ENCODE measurements around the gene KIAA1755. TPM values are rescaled to one million over a fixed set of nuclear protein-coding genes. Genes with fewer than 3 reads are reported as not detected.
"Not testable (repeated sequence)": the region's sequence is repeated elsewhere in the genome, so short reads cannot be mapped to it uniquely, and the experiment has no call there.

The KIAA1755 gene
- total RNA-seq, 1 donor from 2014 or later, result not detected

DNA sequence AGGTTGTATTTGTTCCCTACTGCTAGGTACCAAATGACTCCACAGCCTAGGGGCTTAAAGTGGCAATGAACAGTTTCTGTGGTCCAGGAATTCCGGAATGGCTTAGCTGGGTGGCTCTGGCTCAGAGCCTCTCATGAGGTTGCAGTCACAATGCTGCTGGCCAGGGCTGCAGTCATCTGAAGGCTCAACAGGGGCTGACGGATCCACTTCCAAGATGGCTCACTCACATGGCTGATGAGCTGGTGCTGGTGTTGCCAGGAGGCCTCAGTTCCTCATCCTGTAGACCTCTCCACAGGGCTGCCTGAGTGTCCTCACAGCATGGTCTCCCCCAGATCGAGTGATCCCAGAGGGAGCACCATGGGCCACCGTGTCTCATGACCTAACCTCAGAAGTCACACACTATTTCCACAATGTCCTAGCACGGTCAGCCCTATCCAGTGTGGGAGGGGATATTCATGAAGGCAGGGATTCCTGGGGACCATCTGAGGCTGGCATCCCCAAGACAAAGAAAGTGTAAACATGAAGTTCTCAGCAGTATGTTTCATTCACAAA, 24.4 kb upstream of the KIAA1755 start:
- no peak for DNase-seq (ENCODE audit: low read depth)

DNA sequence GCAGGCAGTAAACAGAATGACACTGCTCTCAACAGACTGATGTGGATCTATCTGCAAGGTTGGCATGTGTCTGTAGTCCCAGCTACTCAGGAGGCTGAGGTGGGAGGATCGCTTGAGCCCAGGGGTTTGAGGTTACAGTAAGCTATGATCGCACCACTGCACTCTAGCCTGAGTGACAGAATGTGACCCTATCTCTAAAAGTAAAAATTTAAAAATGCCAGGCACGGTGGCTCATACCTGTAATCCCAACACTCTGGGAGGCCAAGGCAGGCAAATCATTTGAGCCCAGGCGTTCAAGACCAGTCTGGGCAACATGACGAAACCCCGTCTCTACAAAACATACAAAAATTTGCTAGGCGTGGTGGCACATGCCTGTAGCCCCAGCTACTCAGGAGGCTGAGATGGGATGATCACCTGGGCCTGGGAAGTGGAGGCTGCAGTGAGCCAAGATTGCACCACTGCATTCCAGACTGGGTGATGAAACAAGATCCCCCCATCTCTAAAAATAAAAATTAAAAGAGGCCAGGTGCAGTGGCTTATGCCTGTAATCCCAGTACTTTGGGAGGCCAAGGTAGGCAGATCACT, 23.6 kb upstream of the KIAA1755 start:
- H3K27me3 ChIP-seq (ENCODE audit: control insufficient read depth, insufficient read depth, low read length); H3K4me3 ChIP-seq (ENCODE audit: low read depth, low read length); H3K36me3 ChIP-seq (ENCODE audit: control insufficient read depth, insufficient read depth, low read length); FAIRE-seq: not testable (repeated sequence)
- DNase-seq (ENCODE audit: low read depth), result peak; percentile 39

More for the DNA sequence above, 24.4 kb upstream of the KIAA1755 start:
- no peaks in the 10 kb centered on the region for H3K36me3 ChIP-seq (ENCODE audit: control insufficient read depth, insufficient read depth, low read length)
- no peak for FAIRE-seq
- H3K4me3 ChIP-seq (ENCODE audit: low read depth, low read length), result no peak overlapping the region
- no peaks in the 10 kb centered on the region for H3K27me3 ChIP-seq (ENCODE audit: control insufficient read depth, insufficient read depth, low read length)
- TF ChIP-seq, protein P1, sequence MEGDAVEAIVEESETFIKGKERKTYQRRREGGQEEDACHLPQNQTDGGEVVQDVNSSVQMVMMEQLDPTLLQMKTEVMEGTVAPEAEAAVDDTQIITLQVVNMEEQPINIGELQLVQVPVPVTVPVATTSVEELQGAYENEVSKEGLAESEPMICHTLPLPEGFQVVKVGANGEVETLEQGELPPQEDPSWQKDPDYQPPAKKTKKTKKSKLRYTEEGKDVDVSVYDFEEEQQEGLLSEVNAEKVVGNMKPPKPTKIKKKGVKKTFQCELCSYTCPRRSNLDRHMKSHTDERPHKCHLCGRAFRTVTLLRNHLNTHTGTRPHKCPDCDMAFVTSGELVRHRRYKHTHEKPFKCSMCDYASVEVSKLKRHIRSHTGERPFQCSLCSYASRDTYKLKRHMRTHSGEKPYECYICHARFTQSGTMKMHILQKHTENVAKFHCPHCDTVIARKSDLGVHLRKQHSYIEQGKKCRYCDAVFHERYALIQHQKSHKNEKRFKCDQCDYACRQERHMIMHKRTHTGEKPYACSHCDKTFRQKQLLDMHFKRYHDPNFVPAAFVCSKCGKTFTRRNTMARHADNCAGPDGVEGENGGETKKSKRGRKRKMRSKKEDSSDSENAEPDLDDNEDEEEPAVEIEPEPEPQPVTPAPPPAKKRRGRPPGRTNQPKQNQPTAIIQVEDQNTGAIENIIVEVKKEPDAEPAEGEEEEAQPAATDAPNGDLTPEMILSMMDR (IDR thresholded peaks at IDR 0.05; ENCODE audit: insufficient read depth, low read length, severe bottlenecking), result no peak

DNA sequence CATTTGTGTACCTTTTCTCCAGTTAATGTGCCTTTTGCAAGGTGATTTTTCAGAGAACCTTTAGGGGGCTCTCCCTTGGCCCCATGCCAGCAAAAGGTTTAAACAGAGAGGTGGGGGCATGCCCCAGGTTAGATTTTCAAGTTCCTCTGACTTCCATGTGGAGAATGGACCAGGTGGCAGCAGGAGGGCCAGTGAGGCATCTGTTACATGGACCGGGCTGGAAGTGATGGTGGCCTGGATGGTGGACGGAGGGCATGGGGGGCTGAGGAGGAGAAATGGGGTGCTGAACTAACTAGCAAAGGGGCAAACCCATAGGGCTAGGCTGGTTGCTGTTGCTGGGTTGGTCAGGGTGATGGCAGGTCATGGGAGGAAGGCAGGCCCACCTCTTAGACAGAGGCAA, 22.7 kb upstream of the KIAA1755 start:
- Histone ChIP-seq H3K36me3 (ENCODE audit: control insufficient read depth, insufficient read depth, low read length) (no peaks in the 10 kb centered on the region), H3K27me3 (ENCODE audit: control insufficient read depth, insufficient read depth, low read length) (no peaks in the 10 kb centered on the region), H3K4me3 (ENCODE audit: low read depth, low read length) (no peak overlapping the region)
- TF ChIP-seq, protein P1 (IDR thresholded peaks at IDR 0.05; ENCODE audit: insufficient read depth, low read length, severe bottlenecking), result no peak
- DNase-seq (ENCODE audit: low read depth) (no peak), FAIRE-seq (no peak)

DNA sequence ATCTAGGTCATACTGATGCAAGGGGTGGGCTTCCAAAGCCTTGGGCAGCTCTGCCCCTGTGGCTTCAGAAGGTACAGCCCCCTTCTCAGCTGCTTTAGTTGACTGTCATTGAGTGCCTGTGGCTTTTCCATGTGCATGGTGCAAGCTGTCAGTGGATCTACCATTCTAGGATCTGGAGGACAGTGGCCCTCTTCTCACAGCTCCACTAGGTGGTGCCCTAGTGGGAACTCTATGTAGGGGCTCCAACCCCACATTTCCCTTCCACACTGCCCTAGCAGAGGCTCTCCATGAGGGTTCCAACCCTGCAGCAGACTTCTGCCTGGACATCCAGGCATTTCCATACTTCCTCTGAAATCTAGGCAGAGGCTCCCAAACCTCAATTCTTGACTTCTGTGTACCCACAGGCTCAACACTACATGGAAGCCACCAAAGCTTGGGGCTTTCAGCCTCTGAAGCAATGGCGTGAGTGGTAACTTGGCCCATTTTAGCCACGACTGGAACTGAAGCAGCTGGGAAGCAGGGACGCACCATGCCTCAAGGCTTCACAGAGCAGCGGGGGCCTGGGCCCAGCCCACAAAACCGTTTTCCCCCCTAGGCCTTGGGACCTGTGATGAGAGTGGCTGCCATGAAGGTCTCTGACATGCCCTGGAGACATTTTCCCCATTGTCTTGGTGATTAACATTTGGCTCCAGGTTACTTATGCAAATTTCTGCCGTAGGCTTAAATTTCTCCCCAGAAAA, 20.8 kb upstream of the KIAA1755 start:
- H3K4me3 ChIP-seq (ENCODE audit: low read depth, low read length); FAIRE-seq; DNase-seq (ENCODE audit: low read depth); H3K36me3 ChIP-seq (ENCODE audit: control insufficient read depth, insufficient read depth, low read length); H3K27me3 ChIP-seq (ENCODE audit: control insufficient read depth, insufficient read depth, low read length): not testable (repeated sequence)

DNA sequence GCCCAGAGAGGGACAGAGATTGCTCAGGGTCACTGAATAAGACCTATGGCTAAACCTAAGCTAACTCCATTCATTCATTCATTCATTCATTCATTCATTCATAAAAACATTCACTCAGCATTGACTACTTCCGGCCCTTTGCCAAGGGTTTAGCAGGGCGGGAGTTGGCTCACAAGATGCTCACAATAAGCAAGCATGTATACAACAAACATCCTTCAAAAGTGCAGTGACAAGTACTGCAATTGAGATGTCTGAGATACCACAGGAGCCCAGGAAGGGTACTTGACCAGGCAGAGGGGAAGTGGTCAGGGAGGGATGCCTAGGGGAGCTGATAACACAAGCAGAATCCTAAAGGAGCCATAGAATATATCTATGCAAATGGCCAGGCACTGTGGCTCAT, 18.2 kb upstream of the KIAA1755 start:
- TF ChIP-seq, protein P1 (IDR thresholded peaks at IDR 0.05; ENCODE audit: insufficient read depth, low read length, severe bottlenecking), result no peak
- Histone ChIP-seq H3K27me3 (ENCODE audit: control insufficient read depth, insufficient read depth, low read length) (no peaks in the 10 kb centered on the region), H3K4me3 (ENCODE audit: low read depth, low read length) (no peak overlapping the region), H3K36me3 (ENCODE audit: control insufficient read depth, insufficient read depth, low read length) (no peaks in the 10 kb centered on the region)
- DNase-seq (ENCODE audit: low read depth), result no peak
- FAIRE-seq, result no peak

DNA sequence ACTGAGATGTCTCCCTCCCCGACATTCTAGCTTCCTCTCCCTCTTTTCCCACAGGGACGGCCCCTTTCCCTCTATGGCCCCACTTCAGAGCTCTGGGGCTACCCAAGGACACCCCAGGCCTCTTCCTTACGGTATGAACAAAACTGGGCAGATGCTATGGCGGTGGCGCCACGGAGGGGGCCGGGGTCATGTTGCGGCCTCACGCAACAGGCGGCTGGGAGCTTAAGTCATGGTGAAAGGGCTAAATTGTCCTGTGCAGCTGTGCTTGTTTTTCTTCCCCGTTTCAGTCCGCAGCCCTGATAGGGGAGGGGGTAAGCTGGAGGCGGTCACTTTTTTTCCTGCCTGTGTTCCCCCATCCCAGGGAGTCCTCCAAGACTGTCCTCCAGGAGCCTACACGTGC, 17.6 kb upstream of the KIAA1755 start:
- FAIRE-seq, result no peak
- Histone ChIP-seq H3K36me3 (ENCODE audit: control insufficient read depth, insufficient read depth, low read length) (no peaks in the 10 kb centered on the region), H3K27me3 (ENCODE audit: control insufficient read depth, insufficient read depth, low read length) (no peaks in the 10 kb centered on the region), H3K4me3 (ENCODE audit: low read depth, low read length) (no peak overlapping the region)
- TF ChIP-seq, protein P1 (IDR thresholded peaks at IDR 0.05; ENCODE audit: insufficient read depth, low read length, severe bottlenecking), result no peak
- no peak for DNase-seq (ENCODE audit: low read depth)

All from bronchial epithelial cell (primary cell).